Measurements from ENCODE around the gene RNU6-1. TPM values are rescaled to one million over a fixed set of nuclear protein-coding genes. Genes with fewer than 3 reads are reported as not detected.
A peak's percentile ranks its signal among the peaks of the same experiment; 100 is the strongest.

The RNU6-1 gene
- total and polyA plus RNA-seq, 2 experiments from 2014 or later = not detected

DNA sequence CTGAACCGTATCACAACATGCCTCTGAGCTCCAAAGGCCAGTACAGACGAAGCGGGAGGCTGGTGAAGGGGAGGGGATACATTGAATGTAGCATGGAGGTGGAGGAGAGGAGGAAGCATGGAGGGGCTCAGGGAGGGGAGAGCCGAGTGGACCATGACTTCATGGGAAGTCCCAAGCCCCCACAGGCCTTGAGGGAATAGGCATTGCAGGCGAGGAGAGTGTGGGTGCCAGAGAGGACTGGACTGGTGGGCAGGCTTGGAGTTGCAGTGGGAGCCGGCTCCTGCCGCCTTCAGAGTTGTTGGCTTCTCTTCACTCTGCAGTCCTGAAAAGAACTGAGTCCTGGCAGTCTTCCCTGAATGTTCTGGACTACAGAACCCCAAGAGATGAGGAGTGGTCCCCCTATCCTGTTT lies 3.3 kb upstream of the RNU6-1 start:
- ATAC-seq = peak; percentile 3; the same call in 1 of the 3 replicates
- peak overlapping the region; percentile 2; the same call in 1 of the 2 replicates for H3K27ac Mint-ChIP-seq

More for the DNA sequence above, 3.3 kb upstream of the RNU6-1 start:
- no peak overlapping the region for H3K4me2 ChIP-seq
- no peaks in the 10 kb centered on the region; the same call in 2 of the 3 replicates for H3K36me3 Mint-ChIP-seq (ENCODE audit: low read depth)
- H3K9me2 ChIP-seq (ENCODE audit: insufficient read depth) = no peaks in the 10 kb centered on the region
- peaks cover 28% of the 10 kb centered on the region for H3K27me3 ChIP-seq (ENCODE audit: insufficient read depth)
- no peak overlapping the region; the same call in 2 of the 3 replicates for H3K4me3 Mint-ChIP-seq
- 0 out of 2 replicates have a peak, but pooled peaks cover 4% of the 10 kb centered on the region for H3F3A ChIP-seq (replicated peaks; ENCODE audit: low read depth)
- H3K27ac ChIP-seq (ENCODE audit: low read depth) = no peak overlapping the region
- peaks cover 3% of the 10 kb centered on the region; the same call in 2 of the 3 replicates for H3K9me3 Mint-ChIP-seq
- TF ChIP-seq ZNF331 (CRISPR knock-in tag; IDR thresholded peaks at IDR 0.05; ENCODE audit: low read depth) (no peak), EZH2phosphoT487 (IDR thresholded peaks at IDR 0.05; ENCODE audit: unreplicated experiment) (no peak), NANOG (IDR thresholded peaks at IDR 0.05; ENCODE audit: borderline replicate concordance) (no peak), ZNF114 (CRISPR knock-in tag; IDR thresholded peaks at IDR 0.05) (no peak), EZH2 (IDR thresholded peaks at IDR 0.05; ENCODE audit: low read depth, unreplicated experiment) (no peak), CREB1 (CRISPR knock-in tag; IDR thresholded peaks at IDR 0.05; ENCODE audit: low read depth) (no peak), STAT1 (IDR thresholded peaks at IDR 0.05; ENCODE audit: unreplicated experiment) (no peak), POLR2AphosphoS5 (IDR thresholded peaks at IDR 0.05; ENCODE audit: low read depth) (no peak), JUNB (IDR thresholded peaks at IDR 0.05; ENCODE audit: unreplicated experiment) (no peak)
- TF ChIP-seq, protein P1, sequence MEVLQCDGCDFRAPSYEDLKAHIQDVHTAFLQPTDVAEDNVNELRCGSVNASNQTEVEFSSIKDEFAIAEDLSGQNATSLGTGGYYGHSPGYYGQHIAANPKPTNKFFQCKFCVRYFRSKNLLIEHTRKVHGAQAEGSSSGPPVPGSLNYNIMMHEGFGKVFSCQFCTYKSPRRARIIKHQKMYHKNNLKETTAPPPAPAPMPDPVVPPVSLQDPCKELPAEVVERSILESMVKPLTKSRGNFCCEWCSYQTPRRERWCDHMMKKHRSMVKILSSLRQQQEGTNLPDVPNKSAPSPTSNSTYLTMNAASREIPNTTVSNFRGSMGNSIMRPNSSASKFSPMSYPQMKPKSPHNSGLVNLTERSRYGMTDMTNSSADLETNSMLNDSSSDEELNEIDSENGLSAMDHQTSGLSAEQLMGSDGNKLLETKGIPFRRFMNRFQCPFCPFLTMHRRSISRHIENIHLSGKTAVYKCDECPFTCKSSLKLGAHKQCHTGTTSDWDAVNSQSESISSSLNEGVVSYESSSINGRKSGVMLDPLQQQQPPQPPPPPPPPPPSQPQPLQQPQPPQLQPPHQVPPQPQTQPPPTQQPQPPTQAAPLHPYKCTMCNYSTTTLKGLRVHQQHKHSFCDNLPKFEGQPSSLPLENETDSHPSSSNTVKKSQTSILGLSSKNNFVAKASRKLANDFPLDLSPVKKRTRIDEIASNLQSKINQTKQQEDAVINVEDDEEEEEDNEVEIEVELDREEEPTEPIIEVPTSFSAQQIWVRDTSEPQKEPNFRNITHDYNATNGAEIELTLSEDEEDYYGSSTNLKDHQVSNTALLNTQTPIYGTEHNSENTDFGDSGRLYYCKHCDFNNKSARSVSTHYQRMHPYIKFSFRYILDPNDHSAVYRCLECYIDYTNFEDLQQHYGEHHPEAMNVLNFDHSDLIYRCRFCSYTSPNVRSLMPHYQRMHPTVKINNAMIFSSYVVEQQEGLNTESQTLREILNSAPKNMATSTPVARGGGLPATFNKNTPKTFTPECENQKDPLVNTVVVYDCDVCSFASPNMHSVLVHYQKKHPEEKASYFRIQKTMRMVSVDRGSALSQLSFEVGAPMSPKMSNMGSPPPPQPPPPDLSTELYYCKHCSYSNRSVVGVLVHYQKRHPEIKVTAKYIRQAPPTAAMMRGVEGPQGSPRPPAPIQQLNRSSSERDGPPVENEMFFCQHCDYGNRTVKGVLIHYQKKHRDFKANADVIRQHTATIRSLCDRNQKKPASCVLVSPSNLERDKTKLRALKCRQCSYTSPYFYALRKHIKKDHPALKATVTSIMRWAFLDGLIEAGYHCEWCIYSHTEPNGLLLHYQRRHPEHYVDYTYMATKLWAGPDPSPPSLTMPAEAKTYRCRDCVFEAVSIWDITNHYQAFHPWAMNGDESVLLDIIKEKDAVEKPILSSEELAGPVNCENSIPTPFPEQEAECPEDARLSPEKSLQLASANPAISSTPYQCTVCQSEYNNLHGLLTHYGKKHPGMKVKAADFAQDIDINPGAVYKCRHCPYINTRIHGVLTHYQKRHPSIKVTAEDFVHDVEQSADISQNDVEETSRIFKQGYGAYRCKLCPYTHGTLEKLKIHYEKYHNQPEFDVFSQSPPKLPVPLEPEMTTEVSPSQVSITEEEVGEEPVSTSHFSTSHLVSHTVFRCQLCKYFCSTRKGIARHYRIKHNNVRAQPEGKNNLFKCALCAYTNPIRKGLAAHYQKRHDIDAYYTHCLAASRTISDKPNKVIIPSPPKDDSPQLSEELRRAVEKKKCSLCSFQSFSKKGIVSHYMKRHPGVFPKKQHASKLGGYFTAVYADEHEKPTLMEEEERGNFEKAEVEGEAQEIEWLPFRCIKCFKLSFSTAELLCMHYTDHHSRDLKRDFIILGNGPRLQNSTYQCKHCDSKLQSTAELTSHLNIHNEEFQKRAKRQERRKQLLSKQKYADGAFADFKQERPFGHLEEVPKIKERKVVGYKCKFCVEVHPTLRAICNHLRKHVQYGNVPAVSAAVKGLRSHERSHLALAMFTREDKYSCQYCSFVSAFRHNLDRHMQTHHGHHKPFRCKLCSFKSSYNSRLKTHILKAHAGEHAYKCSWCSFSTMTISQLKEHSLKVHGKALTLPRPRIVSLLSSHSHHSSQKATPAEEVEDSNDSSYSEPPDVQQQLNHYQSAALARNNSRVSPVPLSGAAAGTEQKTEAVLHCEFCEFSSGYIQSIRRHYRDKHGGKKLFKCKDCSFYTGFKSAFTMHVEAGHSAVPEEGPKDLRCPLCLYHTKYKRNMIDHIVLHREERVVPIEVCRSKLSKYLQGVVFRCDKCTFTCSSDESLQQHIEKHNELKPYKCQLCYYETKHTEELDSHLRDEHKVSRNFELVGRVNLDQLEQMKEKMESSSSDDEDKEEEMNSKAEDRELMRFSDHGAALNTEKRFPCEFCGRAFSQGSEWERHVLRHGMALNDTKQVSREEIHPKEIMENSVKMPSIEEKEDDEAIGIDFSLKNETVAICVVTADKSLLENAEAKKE (CRISPR knock-in tag; IDR thresholded peaks at IDR 0.05) = no peak
- TF ChIP-seq, protein P2, sequence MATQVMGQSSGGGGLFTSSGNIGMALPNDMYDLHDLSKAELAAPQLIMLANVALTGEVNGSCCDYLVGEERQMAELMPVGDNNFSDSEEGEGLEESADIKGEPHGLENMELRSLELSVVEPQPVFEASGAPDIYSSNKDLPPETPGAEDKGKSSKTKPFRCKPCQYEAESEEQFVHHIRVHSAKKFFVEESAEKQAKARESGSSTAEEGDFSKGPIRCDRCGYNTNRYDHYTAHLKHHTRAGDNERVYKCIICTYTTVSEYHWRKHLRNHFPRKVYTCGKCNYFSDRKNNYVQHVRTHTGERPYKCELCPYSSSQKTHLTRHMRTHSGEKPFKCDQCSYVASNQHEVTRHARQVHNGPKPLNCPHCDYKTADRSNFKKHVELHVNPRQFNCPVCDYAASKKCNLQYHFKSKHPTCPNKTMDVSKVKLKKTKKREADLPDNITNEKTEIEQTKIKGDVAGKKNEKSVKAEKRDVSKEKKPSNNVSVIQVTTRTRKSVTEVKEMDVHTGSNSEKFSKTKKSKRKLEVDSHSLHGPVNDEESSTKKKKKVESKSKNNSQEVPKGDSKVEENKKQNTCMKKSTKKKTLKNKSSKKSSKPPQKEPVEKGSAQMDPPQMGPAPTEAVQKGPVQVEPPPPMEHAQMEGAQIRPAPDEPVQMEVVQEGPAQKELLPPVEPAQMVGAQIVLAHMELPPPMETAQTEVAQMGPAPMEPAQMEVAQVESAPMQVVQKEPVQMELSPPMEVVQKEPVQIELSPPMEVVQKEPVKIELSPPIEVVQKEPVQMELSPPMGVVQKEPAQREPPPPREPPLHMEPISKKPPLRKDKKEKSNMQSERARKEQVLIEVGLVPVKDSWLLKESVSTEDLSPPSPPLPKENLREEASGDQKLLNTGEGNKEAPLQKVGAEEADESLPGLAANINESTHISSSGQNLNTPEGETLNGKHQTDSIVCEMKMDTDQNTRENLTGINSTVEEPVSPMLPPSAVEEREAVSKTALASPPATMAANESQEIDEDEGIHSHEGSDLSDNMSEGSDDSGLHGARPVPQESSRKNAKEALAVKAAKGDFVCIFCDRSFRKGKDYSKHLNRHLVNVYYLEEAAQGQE (IDR thresholded peaks at IDR 0.05; ENCODE audit: unreplicated experiment) = no peak
- TF ChIP-seq, protein P3, sequence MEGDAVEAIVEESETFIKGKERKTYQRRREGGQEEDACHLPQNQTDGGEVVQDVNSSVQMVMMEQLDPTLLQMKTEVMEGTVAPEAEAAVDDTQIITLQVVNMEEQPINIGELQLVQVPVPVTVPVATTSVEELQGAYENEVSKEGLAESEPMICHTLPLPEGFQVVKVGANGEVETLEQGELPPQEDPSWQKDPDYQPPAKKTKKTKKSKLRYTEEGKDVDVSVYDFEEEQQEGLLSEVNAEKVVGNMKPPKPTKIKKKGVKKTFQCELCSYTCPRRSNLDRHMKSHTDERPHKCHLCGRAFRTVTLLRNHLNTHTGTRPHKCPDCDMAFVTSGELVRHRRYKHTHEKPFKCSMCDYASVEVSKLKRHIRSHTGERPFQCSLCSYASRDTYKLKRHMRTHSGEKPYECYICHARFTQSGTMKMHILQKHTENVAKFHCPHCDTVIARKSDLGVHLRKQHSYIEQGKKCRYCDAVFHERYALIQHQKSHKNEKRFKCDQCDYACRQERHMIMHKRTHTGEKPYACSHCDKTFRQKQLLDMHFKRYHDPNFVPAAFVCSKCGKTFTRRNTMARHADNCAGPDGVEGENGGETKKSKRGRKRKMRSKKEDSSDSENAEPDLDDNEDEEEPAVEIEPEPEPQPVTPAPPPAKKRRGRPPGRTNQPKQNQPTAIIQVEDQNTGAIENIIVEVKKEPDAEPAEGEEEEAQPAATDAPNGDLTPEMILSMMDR (conservative IDR thresholded peaks at IDR 0.05; ENCODE audit: low read depth in 2 of 2) = no peak
- H2AFZ ChIP-seq = peak overlapping the region; percentile 64
- H3K4me3 ChIP-seq = no peak overlapping the region
- peaks cover 36% of the 10 kb centered on the region for H3K27me3 Mint-ChIP-seq (ENCODE audit: insufficient read depth, low read depth, poor library complexity)
- DNase-seq (ENCODE audit: low spot score) = no peak
- H3K79me2 ChIP-seq (replicated peaks; ENCODE audit: insufficient read depth) = no peaks in the 10 kb centered on the region
- peaks cover 41% of the 10 kb centered on the region for H3K4me1 Mint-ChIP-seq
- H4K20me1 ChIP-seq (replicated peaks; ENCODE audit: insufficient read depth) = no peaks in the 10 kb centered on the region
- peaks cover 24% of the 10 kb centered on the region for H3K4me1 ChIP-seq (ENCODE audit: insufficient read depth)
- no peaks in the 10 kb centered on the region for H3K36me3 ChIP-seq (ENCODE audit: insufficient read depth)

Data from GM23338 (cell line).